ENCODE results near the gene ZNF181. TPM values are rescaled to one million over a fixed set of nuclear protein-coding genes. Genes with fewer than 3 reads are reported as not detected.

ZNF181 gene
- polyA plus RNA-seq, 2 of the 4 experiments (the other 2 are of a cell fraction): 17.0 to 24.6 TPM

- Histone ChIP-seq H3K4me2 (no peak overlapping the region), H3K4me1 (no peaks in the 10 kb centered on the region), H3K4me3 (no peak overlapping the region), H3K9me3 (peaks cover 45% of the 10 kb centered on the region), H3K27ac (no peak overlapping the region)
- DNase-seq (ENCODE audit: low read depth in 1 of 2, low spot score in 1 of 2) (no peak), FAIRE-seq (no peak), ATAC-seq (no peak)
- CTCF ChIA-PET: interaction anchor here (0.5 to 1.3 kb wide), 4 partner anchors 68 to 930 kb away, joined by 3 read pairs; no protein-coding TSS in a partner anchor
- TF ChIP-seq HDAC2 (IDR thresholded peaks at IDR 0.05): no peak
- TF ChIP-seq CBX2 (IDR thresholded peaks at IDR 0.05; ENCODE audit: borderline replicate concordance, low read depth): no peak
- no peak for TF ChIP-seq HOXB5 (CRISPR knock-in tag; IDR thresholded peaks at IDR 0.05)
- TF ChIP-seq CHD4 (IDR thresholded peaks at IDR 0.05; ENCODE audit: borderline replicate concordance): no peak
- TF ChIP-seq CBX8 (IDR thresholded peaks at IDR 0.05): no peak
- no peak for TF ChIP-seq EP300 (IDR thresholded peaks at IDR 0.05)
- TF ChIP-seq E2F6 (IDR thresholded peaks at IDR 0.05; ENCODE audit: borderline replicate concordance, low read depth): no peak
- TF ChIP-seq NR3C1 (IDR thresholded peaks at IDR 0.05): no peak
- no peak for TF ChIP-seq EHMT2 (IDR thresholded peaks at IDR 0.05; ENCODE audit: low read depth)
- TF ChIP-seq MAX (IDR thresholded peaks at IDR 0.05): no peak
- no peak for TF ChIP-seq CHD2 (IDR thresholded peaks at IDR 0.05; ENCODE audit: low read length, partially characterized antibody)
- no peak for TF ChIP-seq FOSL2 (IDR thresholded peaks at IDR 0.05)
- no peak for TF ChIP-seq FOSL2 (CRISPR knock-in tag; IDR thresholded peaks at IDR 0.05)
- 0% methylated on average over 2 of the region's 2 CpGs for WGBS (ENCODE audit: missing lambda C conversion rate)
- POLR2A ChIA-PET: no interaction called here
These were observed 26.4 kb upstream of the ZNF181 start for GRCh38 chr19:34707661-34708060.

- peak; percentile 73 for FAIRE-seq
- Histone ChIP-seq H3K27ac (no peak overlapping the region), H3K9me3 (peaks cover 71% of the 10 kb centered on the region), H3K4me1 (no peaks in the 10 kb centered on the region), H3K4me2 (no peak overlapping the region), H3K4me3 (no peak overlapping the region)
- POLR2A ChIA-PET: no interaction called here
- DNase-seq (ENCODE audit: low read depth in 1 of 2, low spot score in 1 of 2): no peak
- no peak for ATAC-seq
- WGBS (ENCODE audit: missing lambda C conversion rate): 9% methylated on average over 6 of the region's 6 CpGs
- CTCF ChIA-PET: interaction anchor here (0.6 to 5.1 kb wide), 46 partner anchors 10 to 1491 kb away, joined by 3 to 42 read pairs (median 4); partner anchors contain the start of gene ZNF181
- TF ChIP-seq FOSL2 (IDR thresholded peaks at IDR 0.05) (no peak), FOSL2 (CRISPR knock-in tag; IDR thresholded peaks at IDR 0.05) (no peak), MAX (IDR thresholded peaks at IDR 0.05) (no peak), NFE2L2 (conservative IDR thresholded peaks at IDR 0.05; ENCODE audit: low read length) (no peak), HOXA7 (CRISPR knock-in tag; IDR thresholded peaks at IDR 0.05) (no peak), HDAC2 (IDR thresholded peaks at IDR 0.05) (no peak), FOXS1 (CRISPR knock-in tag; IDR thresholded peaks at IDR 0.05) (no peak), E2F6 (IDR thresholded peaks at IDR 0.05; ENCODE audit: borderline replicate concordance, low read depth) (no peak), CBX8 (IDR thresholded peaks at IDR 0.05) (no peak), RCOR1 (IDR thresholded peaks at IDR 0.05; ENCODE audit: low read depth, low read length) (no peak), ZFP36 (IDR thresholded peaks at IDR 0.05; ENCODE audit: borderline replicate concordance, partially characterized antibody) (no peak), NR3C1 (IDR thresholded peaks at IDR 0.05) (no peak), MAFK (IDR thresholded peaks at IDR 0.05; ENCODE audit: partially characterized antibody) (no peak), BCL3 (IDR thresholded peaks at IDR 0.05) (no peak), HMGXB4 (CRISPR knock-in tag; IDR thresholded peaks at IDR 0.05; ENCODE audit: borderline replicate concordance) (no peak), HEYL (CRISPR knock-in tag; IDR thresholded peaks at IDR 0.05) (no peak), CTCF (IDR thresholded peaks at IDR 0.05) (no peak)
These were observed 22.2 kb upstream of the ZNF181 start for GRCh38 chr19:34711890-34712289.

Measured in A549 (cell line).